ENCODE data around the gene OGDH. TPM values are rescaled to one million over a fixed set of nuclear protein-coding genes. Genes with fewer than 3 reads are reported as not detected.
"Not testable (repeated sequence)": the region's sequence is repeated elsewhere in the genome, so short reads cannot be mapped to it uniquely, and the experiment has no call there.

OGDH gene
- total RNA-seq, 1 donor from 2014 or later, result 130 TPM

DNA sequence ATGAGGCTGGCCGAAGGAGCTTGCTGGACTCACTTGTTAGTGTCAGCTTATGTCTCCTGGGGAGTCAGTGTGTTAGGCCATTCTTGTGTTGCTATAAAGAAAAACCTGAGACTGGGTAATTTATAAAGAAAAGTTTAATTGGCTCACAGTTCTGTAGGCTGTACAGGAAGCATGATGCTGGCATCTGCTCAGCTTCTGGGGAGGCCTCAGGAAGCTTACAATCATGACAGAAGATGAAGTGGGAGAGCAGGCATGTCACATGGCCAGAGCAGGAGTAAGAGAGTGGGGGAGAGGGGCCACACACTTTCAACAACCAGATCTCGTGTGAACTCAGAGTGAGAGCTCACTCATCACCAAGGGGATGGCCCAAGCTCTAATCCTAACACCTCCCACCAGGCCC lies 93.2 kb downstream of the OGDH start:
- intact Hi-C loops (cut with micrococcal nuclease), result not testable (repeated sequence)

GRCh38 chr7:44700322-44700721 lies 93.9 kb downstream of the OGDH start:
- intact Hi-C loops (cut with micrococcal nuclease), result no loop called here

GRCh38 chr7:44703391-44703790 lies 97.0 kb downstream of the OGDH start:
- intact Hi-C loops (cut with micrococcal nuclease), result not testable (repeated sequence)

GRCh38 chr7:44703921-44704320 lies 97.5 kb downstream of the OGDH start:
- intact Hi-C loops (cut with micrococcal nuclease), result no loop called here

- intact Hi-C loops (cut with micrococcal nuclease), result no loop called here
Measured at GRCh38 chr7:44705434-44705833, 99.0 kb downstream of the OGDH start.

DNA sequence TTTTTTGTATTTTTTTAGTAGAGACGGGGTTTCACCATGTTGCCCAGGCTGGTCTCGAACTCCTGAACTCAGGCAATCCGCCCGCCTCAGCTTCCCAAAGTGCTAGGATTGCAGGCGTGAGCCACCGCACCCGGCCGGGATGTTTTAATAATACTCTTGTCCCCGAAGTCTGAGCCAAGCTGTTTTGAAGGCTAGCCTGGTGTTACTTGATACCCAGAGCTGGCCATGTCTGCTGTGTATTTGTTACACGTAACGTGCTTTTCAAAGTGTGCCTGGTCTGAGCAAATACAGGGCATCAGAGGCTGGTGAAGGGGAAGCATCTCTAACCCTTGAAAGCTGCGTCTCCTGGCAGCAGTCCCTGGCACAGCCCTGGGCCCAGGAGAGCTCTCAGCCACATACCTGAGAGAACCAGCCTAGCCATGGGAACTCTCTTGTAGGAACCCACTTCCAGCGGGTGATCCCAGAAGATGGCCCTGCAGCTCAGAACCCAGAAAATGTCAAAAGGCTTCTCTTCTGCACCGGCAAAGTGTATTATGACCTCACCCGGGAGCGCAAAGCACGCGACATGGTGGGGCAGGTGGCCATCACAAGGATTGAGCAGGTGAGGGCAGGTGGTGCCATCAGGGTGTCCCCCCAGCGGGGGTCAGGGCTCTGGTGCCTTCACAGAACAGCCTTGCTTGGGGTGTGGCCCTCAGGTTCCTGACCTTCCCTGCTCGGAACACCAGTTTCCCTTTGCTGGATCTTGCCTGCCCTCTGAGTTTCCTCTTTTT lies 100.5 kb downstream of the OGDH start:
- intact Hi-C loops (cut with micrococcal nuclease), result no loop called here

DNA sequence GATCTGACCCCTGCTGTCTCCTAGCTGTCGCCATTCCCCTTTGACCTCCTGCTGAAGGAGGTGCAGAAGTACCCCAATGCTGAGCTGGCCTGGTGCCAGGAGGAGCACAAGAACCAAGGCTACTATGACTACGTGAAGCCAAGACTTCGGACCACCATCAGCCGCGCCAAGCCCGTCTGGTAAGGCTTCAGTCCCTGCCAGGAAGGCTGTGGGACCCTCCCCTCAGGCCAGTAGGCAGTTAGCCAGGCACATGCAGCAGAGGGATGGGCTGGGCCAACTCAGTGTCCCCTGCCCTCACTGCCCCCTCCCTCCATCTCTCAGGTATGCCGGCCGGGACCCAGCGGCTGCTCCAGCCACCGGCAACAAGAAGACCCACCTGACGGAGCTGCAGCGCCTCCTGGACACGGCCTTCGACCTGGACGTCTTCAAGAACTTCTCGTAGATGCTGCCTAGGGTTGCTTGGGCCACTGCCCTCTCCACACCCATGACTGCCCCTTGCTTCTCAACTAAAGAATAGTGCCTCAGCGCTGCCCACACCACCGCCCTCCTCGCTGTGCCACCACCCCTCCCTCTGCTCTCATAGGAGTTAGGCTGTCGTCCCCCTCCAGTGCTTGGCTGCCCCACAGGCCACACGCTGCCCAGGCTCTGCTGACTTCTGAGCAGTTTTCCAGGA lies 101.3 kb downstream of the OGDH start:
- intact Hi-C loops (cut with micrococcal nuclease), result no loop called here

GRCh38 chr7:44709011-44709915 lies 102.8 kb downstream of the OGDH start:
- intact Hi-C loops (cut with micrococcal nuclease), result no loop called here

DNA sequence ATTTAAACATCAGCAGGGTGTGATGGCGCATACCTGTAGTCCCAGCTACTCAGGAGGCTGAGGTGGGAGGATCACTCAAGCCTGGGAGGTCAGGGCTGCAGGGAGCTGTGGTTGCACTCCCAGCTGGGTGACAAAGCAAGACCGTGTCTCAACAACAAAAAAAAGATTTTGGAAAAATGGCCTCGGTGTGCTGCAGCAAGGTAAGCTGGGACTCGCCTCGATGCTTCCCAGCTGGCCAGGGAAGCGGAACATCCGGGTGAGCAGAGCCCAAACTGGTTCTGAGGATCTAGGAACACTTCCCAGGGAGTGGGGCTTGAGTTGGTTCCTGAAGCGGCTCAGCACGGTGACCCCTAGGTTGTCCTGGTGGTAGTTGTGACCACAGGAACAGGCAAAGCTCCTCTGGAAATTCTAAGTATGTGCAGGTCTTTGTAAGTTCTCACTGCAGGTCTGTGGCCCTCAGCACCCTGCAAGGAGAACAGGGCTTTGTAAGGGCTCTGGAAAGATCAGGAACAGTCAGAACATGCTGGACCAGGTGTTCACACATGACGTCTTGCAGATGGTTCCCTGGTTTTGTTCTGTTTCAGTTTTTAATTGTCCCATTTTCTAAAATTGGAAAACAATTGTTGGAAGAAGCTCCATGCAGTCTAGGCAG lies 103.6 kb downstream of the OGDH start:
- intact Hi-C loops (cut with micrococcal nuclease), result no loop called here

DNA sequence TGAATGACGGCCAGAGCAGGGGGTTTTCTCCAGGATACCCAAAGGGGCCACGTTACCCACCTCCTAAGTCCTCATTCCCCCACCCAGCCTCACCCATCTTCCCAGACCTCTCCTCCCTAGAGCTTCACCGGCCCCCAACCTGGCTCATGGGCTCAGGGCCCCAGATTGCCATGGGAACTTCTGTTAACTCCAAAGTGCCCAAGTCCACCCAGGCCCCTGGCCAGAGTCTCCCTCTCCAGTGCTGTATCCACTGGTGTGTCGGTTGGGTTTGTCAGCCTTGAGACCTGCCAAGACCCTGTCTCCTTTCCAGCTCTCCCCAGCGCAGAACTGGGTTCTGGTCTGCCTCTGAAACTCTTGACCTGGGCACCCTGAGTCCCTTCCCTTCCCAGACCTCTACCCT lies 105.1 kb downstream of the OGDH start:
- intact Hi-C loops (cut with micrococcal nuclease), result no loop called here

GRCh38 chr7:44712012-44712411 lies 105.6 kb downstream of the OGDH start:
- intact Hi-C loops (cut with micrococcal nuclease), result no loop called here

DNA sequence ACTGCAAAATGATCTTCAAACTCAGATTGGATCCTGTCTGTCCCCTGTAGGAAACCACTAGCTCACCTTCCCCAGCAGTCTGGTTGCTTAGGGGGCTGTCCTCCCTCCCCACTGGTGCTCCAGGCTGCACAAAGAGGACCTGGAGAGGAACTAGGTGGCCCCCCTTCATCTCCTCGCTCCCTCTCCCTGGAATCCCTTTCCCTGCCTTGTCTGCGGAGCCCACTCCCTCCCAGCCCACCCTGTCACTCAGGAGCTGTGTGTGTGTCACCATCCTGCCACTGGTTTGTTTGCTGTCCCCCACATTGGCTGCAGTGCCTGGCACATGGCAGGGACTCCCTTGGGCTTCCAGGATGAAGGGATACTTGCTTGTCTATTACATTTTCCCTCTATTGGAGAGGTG lies 106.7 kb downstream of the OGDH start:
- intact Hi-C loops (cut with micrococcal nuclease), result no loop called here

GRCh38 chr7:44713680-44714335 lies 107.4 kb downstream of the OGDH start:
- intact Hi-C loops (cut with micrococcal nuclease), result no loop called here

DNA sequence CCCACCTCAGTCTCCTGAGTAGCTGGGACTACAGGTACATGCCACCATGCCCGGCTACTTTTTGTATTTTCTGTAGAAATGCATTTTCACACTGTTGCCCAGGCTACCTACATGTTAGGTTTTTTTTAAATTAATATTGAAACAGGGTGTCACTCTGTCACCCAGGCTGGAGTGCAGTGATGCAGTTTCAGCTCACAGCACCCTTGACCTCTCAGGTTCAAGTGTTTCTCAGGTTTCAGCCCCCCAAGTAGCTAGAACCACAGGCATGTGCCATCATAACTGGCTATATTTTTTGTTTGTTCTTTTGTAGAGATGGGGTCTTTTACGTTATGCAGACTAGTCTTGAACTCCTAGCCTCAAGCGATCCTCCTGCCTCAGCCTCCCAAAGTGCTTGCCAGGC lies 109.8 kb downstream of the OGDH start:
- intact Hi-C loops (cut with micrococcal nuclease), result no loop called here

DNA sequence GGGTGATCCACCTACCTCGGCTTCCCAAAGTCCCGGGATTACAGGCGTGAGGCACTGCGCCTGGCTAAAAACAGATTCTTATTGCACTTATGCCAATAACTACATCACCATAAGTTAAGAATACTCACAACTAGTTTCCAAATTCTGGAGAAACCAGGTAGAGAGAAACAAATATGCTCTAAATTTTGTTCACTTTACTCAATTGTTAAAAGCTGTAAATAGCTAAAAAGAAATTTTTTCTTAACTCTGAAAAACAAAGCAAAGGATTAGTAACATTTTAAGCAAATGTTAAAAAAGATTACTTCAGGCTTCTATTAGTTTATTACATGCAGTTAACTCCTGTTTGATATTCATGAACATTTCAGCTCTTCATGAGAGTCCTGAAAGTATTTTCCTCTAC lies 113.9 kb downstream of the OGDH start:
- intact Hi-C loops (cut with micrococcal nuclease), result no loop called here

DNA sequence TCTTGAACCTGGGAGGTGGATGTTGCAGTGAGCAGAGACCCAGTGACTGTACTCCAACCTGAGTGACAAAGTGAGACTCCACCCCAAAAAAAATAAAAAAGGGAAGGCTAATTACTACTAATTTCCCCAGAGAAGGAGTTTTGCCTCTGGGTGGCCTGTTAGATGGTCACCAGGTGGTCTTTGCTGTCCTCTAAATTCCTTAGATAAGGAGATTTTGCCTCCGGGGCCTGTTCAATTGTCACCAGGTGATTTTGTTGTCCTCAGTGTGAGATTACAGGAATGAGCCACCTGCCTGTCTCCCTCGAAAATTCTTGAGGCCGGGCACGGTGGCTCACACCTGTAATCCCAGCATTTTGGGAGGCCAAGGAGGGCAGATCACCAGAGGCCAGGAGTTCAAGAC lies 117.8 kb downstream of the OGDH start:
- intact Hi-C loops (cut with micrococcal nuclease), result no loop called here

GRCh38 chr7:44726250-44726649 lies 119.8 kb downstream of the OGDH start:
- intact Hi-C loops (cut with micrococcal nuclease), result not testable (repeated sequence)

DNA sequence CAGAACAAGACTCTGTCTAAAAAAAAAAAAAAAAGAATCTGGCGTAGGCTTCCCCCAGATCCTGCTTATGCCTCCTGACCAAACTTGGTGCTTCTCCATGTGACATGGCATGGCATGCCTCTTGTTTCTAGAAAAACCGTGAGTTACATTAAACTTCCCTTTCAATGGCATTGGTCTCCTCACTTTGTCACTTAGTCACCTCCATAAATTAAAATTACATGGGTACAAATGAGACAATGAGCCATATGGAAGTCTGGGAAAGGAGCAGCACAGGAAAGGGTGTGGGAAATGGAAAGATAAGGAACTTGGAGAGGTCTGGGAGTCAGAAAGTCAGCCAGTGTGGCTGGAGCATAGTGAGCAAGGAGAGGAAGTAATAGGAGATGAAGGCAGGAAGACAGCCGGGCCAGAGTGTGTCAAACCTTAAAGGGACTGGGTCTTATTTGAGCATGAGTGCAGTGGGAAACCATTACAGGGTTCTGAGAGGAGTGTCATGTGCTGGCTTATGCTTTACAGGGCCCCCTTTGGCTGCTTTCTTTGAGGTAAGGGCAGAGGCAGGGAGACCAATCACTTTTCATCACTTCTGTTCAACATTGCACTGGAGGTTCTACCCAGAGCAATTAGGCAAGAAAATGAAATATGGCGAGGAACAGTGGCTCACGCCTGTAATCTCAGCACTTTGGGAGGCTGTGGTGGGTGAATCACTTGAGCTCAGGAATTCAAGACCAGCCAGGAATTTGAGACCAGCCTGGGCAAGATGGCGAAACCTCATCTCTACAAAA lies 120.9 kb downstream of the OGDH start:
- intact Hi-C loops (cut with micrococcal nuclease), result no loop called here

DNA sequence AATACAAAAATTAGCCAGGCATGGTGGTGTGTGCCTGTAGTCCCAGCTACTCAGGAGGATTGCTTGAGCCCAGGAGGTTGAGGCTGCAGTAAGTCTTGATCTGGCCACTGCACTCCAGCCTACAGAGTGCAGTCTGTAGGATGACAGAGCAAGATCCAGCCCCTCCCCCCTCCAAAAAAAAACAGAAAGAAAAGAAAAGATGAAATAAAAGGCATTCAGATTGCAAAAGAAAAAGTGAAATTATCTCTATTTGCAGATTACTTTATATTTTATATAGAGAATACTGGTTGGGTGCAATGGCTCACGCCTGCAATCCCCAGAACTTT lies 121.5 kb downstream of the OGDH start:
- intact Hi-C loops (cut with micrococcal nuclease), result no loop called here

GRCh38 chr7:44729949-44730590 lies 123.6 kb downstream of the OGDH start:
- intact Hi-C loops (cut with micrococcal nuclease), result no loop called here

Measured in T-helper 2 cell treated with Interferon-gamma antibody and Interleukin-4, amounts not matched to agents 100 ng/mL and 5 ng/mL, for 36 hours (primary cell).